ENCODE results near the gene SURF4.
"Not testable (repeated sequence)": the region's sequence is repeated elsewhere in the genome, so short reads cannot be mapped to it uniquely, and the experiment has no call there.

SURF4 gene

DNA sequence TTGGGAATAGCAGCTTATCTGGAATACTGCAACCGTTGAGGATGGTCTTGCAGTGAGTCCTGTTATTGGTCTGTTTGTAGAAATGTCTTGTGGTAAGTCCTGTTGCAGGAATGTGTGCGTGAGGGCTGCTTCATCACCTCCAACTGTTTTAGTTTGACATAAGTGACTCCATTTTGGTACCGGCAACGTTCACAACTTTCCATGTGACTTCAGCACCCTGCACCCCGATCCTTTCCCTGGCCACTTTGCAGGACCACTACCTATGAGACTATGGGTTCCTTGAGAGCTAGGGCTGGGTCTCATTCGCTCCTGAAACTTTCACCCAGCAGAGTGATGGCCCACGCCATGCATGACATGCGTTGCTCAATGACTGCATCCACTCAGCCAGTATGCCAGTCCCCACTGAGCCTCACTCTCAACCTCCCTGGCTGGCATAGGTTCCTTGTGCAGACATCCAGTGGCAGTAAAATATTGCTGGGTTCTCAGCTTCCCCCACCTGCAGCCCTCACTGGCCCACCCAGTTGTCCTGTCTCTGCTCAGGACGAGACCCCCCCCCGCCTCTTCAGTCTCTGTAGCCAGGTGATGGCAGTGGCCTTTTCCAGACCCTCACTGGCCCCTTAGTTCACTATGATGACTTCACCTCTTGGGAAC lies 47.9 kb downstream of the SURF4 start:
- Histone ChIP-seq H3K36me3 (ENCODE audit: control insufficient read depth in 1 of 2, insufficient read depth in 2 of 2, low read length in 2 of 2) (peaks cover 20 to 28% of the 10 kb centered on the region in 2 donors), H3K9me3 (ENCODE audit: control insufficient read depth in 1 of 2, low read length in 2 of 2) (no peaks in the 10 kb centered on the region), H3K4me3 (ENCODE audit: low read depth in 1 of 2, low read length in 2 of 2) (no peak overlapping the region), H3K9ac (ENCODE audit: low read depth in 1 of 2, low read length in 2 of 2) (no peak overlapping the region), H3K27ac (ENCODE audit: low read depth, low read length) (no peak overlapping the region), H3K27me3 (ENCODE audit: control insufficient read depth in 1 of 2, insufficient read depth in 2 of 2, low read length in 2 of 2) (no peaks in the 10 kb centered on the region), H3K4me1 (ENCODE audit: control insufficient read depth in 1 of 2, insufficient read depth in 2 of 2, low read length in 2 of 2) (peaks cover under 1 to 2% of the 10 kb centered on the region in 2 donors)

GRCh38 chr9:133327021-133327420 lies 48.8 kb downstream of the SURF4 start:
- H3K4me3 ChIP-seq (ENCODE audit: low read depth in 1 of 2, low read length in 2 of 2); H3K27me3 ChIP-seq (ENCODE audit: control insufficient read depth in 1 of 2, insufficient read depth in 2 of 2, low read length in 2 of 2); H3K9ac ChIP-seq (ENCODE audit: low read depth in 1 of 2, low read length in 2 of 2); H3K4me1 ChIP-seq (ENCODE audit: control insufficient read depth in 1 of 2, insufficient read depth in 2 of 2, low read length in 2 of 2); H3K9me3 ChIP-seq (ENCODE audit: control insufficient read depth in 1 of 2, low read length in 2 of 2); H3K27ac ChIP-seq (ENCODE audit: low read depth, low read length): not testable (repeated sequence)
- peaks cover 12 to 18% of the 10 kb centered on the region in 2 donors for H3K36me3 ChIP-seq (ENCODE audit: control insufficient read depth in 1 of 2, insufficient read depth in 2 of 2, low read length in 2 of 2)

DNA sequence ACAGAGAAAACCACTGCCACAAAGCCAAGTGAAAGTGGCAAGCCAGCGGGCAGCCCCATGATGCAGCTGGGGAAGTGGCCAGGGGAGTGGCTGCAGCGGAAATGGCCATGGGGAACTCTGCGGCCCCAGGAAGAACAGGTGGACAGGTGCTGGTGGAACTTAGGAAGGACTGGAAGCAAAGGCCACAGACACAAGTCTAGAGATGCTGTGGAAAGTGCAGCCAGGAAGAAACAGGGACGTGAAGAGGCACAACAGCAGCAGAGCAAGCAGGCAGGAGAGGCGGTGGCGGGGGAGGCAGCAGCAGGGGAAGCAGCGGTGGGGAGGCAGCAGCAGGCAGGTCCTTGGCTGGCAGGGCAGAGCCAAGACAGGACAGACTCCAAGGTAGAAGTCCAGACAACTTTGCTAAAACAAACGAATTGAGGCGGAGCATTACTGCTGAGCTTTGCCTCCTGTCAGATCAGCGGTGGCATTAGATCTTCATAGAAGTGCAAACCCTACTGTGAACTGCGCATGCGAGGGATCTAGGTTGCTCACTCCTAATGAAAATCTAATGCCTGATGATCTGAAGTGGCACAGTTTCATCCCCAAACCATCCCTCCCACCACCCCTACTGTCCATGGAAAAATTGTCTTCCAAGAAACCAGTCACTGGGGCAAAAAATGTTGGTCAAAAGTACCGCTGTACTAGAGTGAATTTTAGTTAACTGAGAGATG lies 51.7 kb downstream of the SURF4 start:
- no peaks in the 10 kb centered on the region for H3K4me1 ChIP-seq (ENCODE audit: control insufficient read depth in 1 of 2, insufficient read depth in 2 of 2, low read length in 2 of 2)
- H3K9ac ChIP-seq (ENCODE audit: low read depth in 1 of 2, low read length in 2 of 2): no peak overlapping the region
- H3K9me3 ChIP-seq (ENCODE audit: control insufficient read depth in 1 of 2, low read length in 2 of 2): no peaks in the 10 kb centered on the region
- no peaks in the 10 kb centered on the region for H3K27me3 ChIP-seq (ENCODE audit: control insufficient read depth in 1 of 2, insufficient read depth in 2 of 2, low read length in 2 of 2)
- no peaks in the 10 kb centered on the region for H3K36me3 ChIP-seq (ENCODE audit: control insufficient read depth in 1 of 2, insufficient read depth in 2 of 2, low read length in 2 of 2)
- no peak overlapping the region for H3K27ac ChIP-seq (ENCODE audit: low read depth, low read length)
- no peak overlapping the region for H3K4me3 ChIP-seq (ENCODE audit: low read depth in 1 of 2, low read length in 2 of 2)

- H3K27ac ChIP-seq (ENCODE audit: low read depth, low read length): no peak overlapping the region
- H3K36me3 ChIP-seq (ENCODE audit: control insufficient read depth in 1 of 2, insufficient read depth in 2 of 2, low read length in 2 of 2): no peaks in the 10 kb centered on the region
- H3K4me3 ChIP-seq (ENCODE audit: low read depth in 1 of 2, low read length in 2 of 2): no peak overlapping the region
- H3K9ac ChIP-seq (ENCODE audit: low read depth in 1 of 2, low read length in 2 of 2): no peak overlapping the region
- H3K9me3 ChIP-seq (ENCODE audit: control insufficient read depth in 1 of 2, low read length in 2 of 2): no peaks in the 10 kb centered on the region
- H3K27me3 ChIP-seq (ENCODE audit: control insufficient read depth in 1 of 2, insufficient read depth in 2 of 2, low read length in 2 of 2): no peaks in the 10 kb centered on the region
- H3K4me1 ChIP-seq (ENCODE audit: control insufficient read depth in 1 of 2, insufficient read depth in 2 of 2, low read length in 2 of 2): no peaks in the 10 kb centered on the region
Observed at GRCh38 chr9:133323211-133323610, 52.6 kb downstream of the SURF4 start.

DNA sequence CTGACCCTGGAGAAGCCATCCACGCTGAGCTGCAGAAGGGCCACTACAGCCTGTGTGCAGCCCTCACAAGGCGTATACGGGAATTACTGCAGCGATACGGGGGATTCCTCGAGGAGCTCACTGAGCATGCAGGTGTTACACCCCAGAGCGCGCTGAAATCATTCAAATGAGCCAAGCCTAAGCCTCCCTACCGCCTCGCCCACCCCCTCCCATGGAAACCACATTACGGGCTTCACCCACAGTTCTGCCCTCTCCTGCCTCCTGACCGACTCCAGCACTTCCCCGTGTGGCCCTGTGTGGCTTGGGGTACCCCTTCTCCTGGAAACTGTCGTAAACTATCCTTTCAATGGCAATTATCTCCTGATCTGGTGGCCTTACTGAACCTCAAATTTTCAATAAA lies 53.2 kb downstream of the SURF4 start:
- Histone ChIP-seq H3K27ac (ENCODE audit: low read depth, low read length) (no peak overlapping the region), H3K9me3 (ENCODE audit: control insufficient read depth in 1 of 2, low read length in 2 of 2) (no peaks in the 10 kb centered on the region), H3K9ac (ENCODE audit: low read depth in 1 of 2, low read length in 2 of 2) (no peak overlapping the region), H3K27me3 (ENCODE audit: control insufficient read depth in 1 of 2, insufficient read depth in 2 of 2, low read length in 2 of 2) (no peaks in the 10 kb centered on the region), H3K36me3 (ENCODE audit: control insufficient read depth in 1 of 2, insufficient read depth in 2 of 2, low read length in 2 of 2) (no peaks in the 10 kb centered on the region), H3K4me1 (ENCODE audit: control insufficient read depth in 1 of 2, insufficient read depth in 2 of 2, low read length in 2 of 2) (no peaks in the 10 kb centered on the region), H3K4me3 (ENCODE audit: low read depth in 1 of 2, low read length in 2 of 2) (no peak overlapping the region)

DNA sequence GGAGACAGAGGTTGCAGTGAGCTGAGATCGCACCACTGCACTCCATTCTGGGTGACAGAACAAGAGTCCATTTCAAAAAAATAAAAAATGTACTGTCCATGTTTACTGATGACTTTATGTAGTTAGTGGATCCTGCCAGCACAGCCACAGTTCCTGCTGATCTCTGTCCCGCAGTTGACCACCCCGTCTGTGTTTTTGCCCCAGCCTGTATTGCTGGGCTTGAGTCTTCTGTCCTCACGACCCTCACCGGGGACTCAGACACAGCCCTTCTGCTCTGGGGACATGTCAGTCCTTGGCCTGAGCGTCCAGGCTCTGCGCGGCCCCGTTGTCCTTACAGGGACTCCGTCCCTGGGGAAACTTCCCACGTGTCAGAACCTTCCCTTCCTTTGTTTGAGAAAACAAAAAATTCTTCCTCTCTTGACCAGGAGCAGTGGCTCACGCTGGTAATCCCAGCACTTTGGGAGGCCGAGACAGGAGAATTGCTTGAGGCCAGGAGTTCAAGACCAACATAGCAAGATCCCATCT lies 54.4 kb downstream of the SURF4 start:
- Histone ChIP-seq H3K9me3 (ENCODE audit: control insufficient read depth in 1 of 2, low read length in 2 of 2) (no peaks in the 10 kb centered on the region), H3K27me3 (ENCODE audit: control insufficient read depth in 1 of 2, insufficient read depth in 2 of 2, low read length in 2 of 2) (no peaks in the 10 kb centered on the region)

GRCh38 chr9:133320421-133320881 lies 55.4 kb downstream of the SURF4 start:
- Histone ChIP-seq H3K27ac (ENCODE audit: low read depth, low read length) (no peak overlapping the region), H3K9me3 (ENCODE audit: control insufficient read depth in 1 of 2, low read length in 2 of 2) (no peaks in the 10 kb centered on the region), H3K9ac (ENCODE audit: low read depth in 1 of 2, low read length in 2 of 2) (no peak overlapping the region), H3K27me3 (ENCODE audit: control insufficient read depth in 1 of 2, insufficient read depth in 2 of 2, low read length in 2 of 2) (no peaks in the 10 kb centered on the region), H3K4me1 (ENCODE audit: control insufficient read depth in 1 of 2, insufficient read depth in 2 of 2, low read length in 2 of 2) (no peaks in the 10 kb centered on the region), H3K36me3 (ENCODE audit: control insufficient read depth in 1 of 2, insufficient read depth in 2 of 2, low read length in 2 of 2) (no peaks in the 10 kb centered on the region), H3K4me3 (ENCODE audit: low read depth in 1 of 2, low read length in 2 of 2) (no peak overlapping the region)

More for the DNA sequence above, 54.4 kb downstream of the SURF4 start:
- H3K4me1 ChIP-seq (ENCODE audit: control insufficient read depth in 1 of 2, insufficient read depth in 2 of 2, low read length in 2 of 2): no peaks in the 10 kb centered on the region
- no peak overlapping the region for H3K27ac ChIP-seq (ENCODE audit: low read depth, low read length)
- H3K36me3 ChIP-seq (ENCODE audit: control insufficient read depth in 1 of 2, insufficient read depth in 2 of 2, low read length in 2 of 2): no peaks in the 10 kb centered on the region
- H3K9ac ChIP-seq (ENCODE audit: low read depth in 1 of 2, low read length in 2 of 2): no peak overlapping the region
- no peak overlapping the region for H3K4me3 ChIP-seq (ENCODE audit: low read depth in 1 of 2, low read length in 2 of 2)

DNA sequence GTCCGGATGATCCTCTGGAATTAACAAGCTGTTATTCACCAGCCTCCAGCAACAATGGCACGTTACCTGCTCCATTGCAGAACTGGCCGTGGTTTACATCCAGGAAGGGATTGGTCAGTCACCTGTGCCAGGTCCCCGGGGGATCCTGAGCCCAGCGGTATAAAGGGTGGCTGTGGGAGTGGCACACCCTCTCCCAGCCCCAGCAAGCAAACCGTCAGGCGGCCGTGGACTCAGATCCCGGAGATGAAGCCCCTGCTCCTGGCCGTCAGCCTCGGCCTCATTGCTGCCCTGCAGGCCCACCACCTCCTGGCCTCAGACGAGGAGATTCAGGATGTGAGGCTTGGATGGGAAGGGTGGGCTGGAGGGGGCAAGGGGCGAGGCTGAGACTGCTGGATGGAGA lies 58.3 kb downstream of the SURF4 start:
- not testable (repeated sequence) for H3K4me1 ChIP-seq (ENCODE audit: control insufficient read depth in 1 of 2, insufficient read depth in 2 of 2, low read length in 2 of 2); H3K9ac ChIP-seq (ENCODE audit: low read depth in 1 of 2, low read length in 2 of 2); H3K36me3 ChIP-seq (ENCODE audit: control insufficient read depth in 1 of 2, insufficient read depth in 2 of 2, low read length in 2 of 2); H3K9me3 ChIP-seq (ENCODE audit: control insufficient read depth in 1 of 2, low read length in 2 of 2); H3K27ac ChIP-seq (ENCODE audit: low read depth, low read length); H3K27me3 ChIP-seq (ENCODE audit: control insufficient read depth in 1 of 2, insufficient read depth in 2 of 2, low read length in 2 of 2); H3K4me3 ChIP-seq (ENCODE audit: low read depth in 1 of 2, low read length in 2 of 2)

DNA sequence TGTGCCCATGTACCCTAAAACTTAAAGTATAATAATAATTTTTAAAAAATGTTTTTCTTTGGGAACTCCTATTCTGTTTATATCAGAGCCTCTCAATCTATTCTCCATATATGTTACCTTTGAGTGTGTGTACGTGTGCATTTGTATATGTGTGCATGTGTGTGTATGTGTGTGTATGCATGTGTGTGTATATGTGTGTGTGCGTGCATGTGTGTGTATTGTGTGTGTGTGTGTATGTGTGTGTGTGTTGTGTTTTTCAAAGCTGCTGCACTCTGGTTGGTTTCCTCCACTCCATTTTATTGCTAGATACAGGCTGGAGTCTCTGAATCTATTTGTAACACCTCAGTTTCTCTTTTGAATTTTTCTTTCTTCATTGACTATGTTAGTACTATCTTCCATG lies 59.9 kb downstream of the SURF4 start:
- no peak overlapping the region for H3K27ac ChIP-seq (ENCODE audit: low read depth, low read length)
- H3K36me3 ChIP-seq (ENCODE audit: control insufficient read depth in 1 of 2, insufficient read depth in 2 of 2, low read length in 2 of 2): no peaks in the 10 kb centered on the region
- H3K9me3 ChIP-seq (ENCODE audit: control insufficient read depth in 1 of 2, low read length in 2 of 2): no peaks in the 10 kb centered on the region
- no peaks in the 10 kb centered on the region for H3K27me3 ChIP-seq (ENCODE audit: control insufficient read depth in 1 of 2, insufficient read depth in 2 of 2, low read length in 2 of 2)
- no peak overlapping the region for H3K9ac ChIP-seq (ENCODE audit: low read depth in 1 of 2, low read length in 2 of 2)
- H3K4me1 ChIP-seq (ENCODE audit: control insufficient read depth in 1 of 2, insufficient read depth in 2 of 2, low read length in 2 of 2): no peaks in the 10 kb centered on the region
- H3K4me3 ChIP-seq (ENCODE audit: low read depth in 1 of 2, low read length in 2 of 2): no peak overlapping the region
